IMR-90 (cell line): ENCODE measurements around the gene TCF7L2. TPM values are rescaled to one million over a fixed set of nuclear protein-coding genes. Genes with fewer than 3 reads are reported as not detected.

Experiments
- ATAC-seq: fragments of 200-7000 bp; cut with Tn5 transposase; 2 replicates; pipeline ENCODE4 v1.9.1; 2020; ENCODE audit warnings: low read depth, mild to moderate bottlenecking, moderate library complexity
- BruUV-seq: library from RNA; stranded (reverse); fragments of 400-500 nt; replicated peaks from 2 replicates; lab custom pipeline; 2021; lab: Mats Ljungman, UMichigan
- CTCF ChIA-PET: fragments of 300-600 bp; formaldehyde crosslinking; extraction: SDS; loops from one replicate; lab custom pipeline; 2021; ENCODE audit warnings: antibody characterized with exemption; lab: Yijun Ruan, JAX
- POLR2A ChIA-PET: fragments of 300-600 bp; sonication (Branson Sonifier 250); formaldehyde crosslinking; loops from one replicate; lab custom pipeline; 2022; ENCODE audit warnings: antibody characterized with exemption; ENCODE audit not compliant: unreplicated experiment; lab: Charles Lee
- DNase-seq: peaks from one replicate; pipeline ENCODE4 v3.0.0; 2013
- H2AFZ ChIP-seq: replicated peaks from 2 replicates; pipeline ENCODE3; 2013; ENCODE audit warnings: low read length, mild to moderate bottlenecking; ENCODE audit not compliant: poor library complexity
- H2AK5ac ChIP-seq: 2 replicates; pipeline ENCODE4 v1.6.1; 2013; ENCODE audit warnings: low read depth, low read length, inconsistent platforms
- H2AK9ac ChIP-seq: replicated peaks from 2 replicates; pipeline ENCODE3; 2013; ENCODE audit warnings: mild to moderate bottlenecking, low read depth, low read length, moderate library complexity; ENCODE audit not compliant: poor library complexity
- H2BK120ac ChIP-seq: 2 replicates; pipeline ENCODE4 v1.6.1; 2013; ENCODE audit warnings: low read depth, low read length, inconsistent platforms
- H2BK15ac ChIP-seq: 3 replicates; pipeline ENCODE4 v1.6.1; 2013; ENCODE audit warnings: low read depth, low read length, inconsistent platforms
- H2BK20ac ChIP-seq: 2 replicates; pipeline ENCODE4 v1.6.1; 2013; ENCODE audit warnings: low read depth, mild to moderate bottlenecking, inconsistent platforms, low read length, moderate library complexity
- H2BK5ac ChIP-seq: 2 replicates; pipeline ENCODE4 v1.6.1; 2013; ENCODE audit warnings: mild to moderate bottlenecking, low read depth, low read length, inconsistent platforms; ENCODE audit not compliant: poor library complexity, severe bottlenecking
- H3K14ac ChIP-seq: replicated peaks from 2 replicates; pipeline ENCODE4 v1.6.1; 2013; ENCODE audit warnings: low read depth, low read length, inconsistent platforms
- H3K18ac ChIP-seq: 2 replicates; pipeline ENCODE4 v1.6.1; 2013; ENCODE audit warnings: low read depth, low read length, control low read depth
- H3K23ac ChIP-seq: 2 replicates; pipeline ENCODE4 v1.6.1; 2013; ENCODE audit warnings: low read depth, low read length, inconsistent platforms
- H3K27ac ChIP-seq: 2 replicates; pipeline ENCODE4 v1.5.1; 2013; ENCODE audit warnings: mild to moderate bottlenecking, control low read depth, low read length; ENCODE audit not compliant: insufficient read depth
- H3K27me3 ChIP-seq: 2 replicates; pipeline ENCODE4 v1.6.1; 2013; ENCODE audit warnings: low read length; ENCODE audit not compliant: control insufficient read depth, insufficient read depth
- H3K36me3 ChIP-seq: 2 replicates; pipeline ENCODE4 v1.6.1; 2013; ENCODE audit warnings: low read length, mixed read lengths; ENCODE audit not compliant: control insufficient read depth, insufficient read depth
- H3K4ac ChIP-seq: 2 replicates; pipeline ENCODE4 v1.6.1; 2013; ENCODE audit warnings: low read depth, low read length, inconsistent platforms
- H3K4me1 ChIP-seq: 2 replicates; pipeline ENCODE4 v1.6.1; 2013; ENCODE audit warnings: low read length, mixed read lengths; ENCODE audit not compliant: control insufficient read depth, insufficient read depth
- H3K4me2 ChIP-seq: 2 replicates; pipeline ENCODE4 v1.6.1; 2013; ENCODE audit warnings: low read depth, mild to moderate bottlenecking, control low read depth, low read length, moderate library complexity
- H3K4me3 ChIP-seq: 2 replicates; pipeline ENCODE4 v1.5.1; 2013; ENCODE audit warnings: low read depth, mild to moderate bottlenecking, control low read depth, low read length, moderate library complexity; ENCODE audit not compliant: insufficient read depth
- H3K56ac ChIP-seq: 2 replicates; pipeline ENCODE4 v1.6.1; 2013; ENCODE audit warnings: low read length, inconsistent platforms; ENCODE audit not compliant: insufficient read depth; ENCODE audit errors: extremely low read depth
- H3K79me1 ChIP-seq, 2 experiments: 2 replicates each; pipeline ENCODE4 v1.6.1; 2013; ENCODE audit warnings: low read length in 2 of 2, inconsistent platforms in 1 of 2, low read depth in 1 of 2
- H3K9ac ChIP-seq: 2 replicates; pipeline ENCODE4 v1.6.1; 2013; ENCODE audit warnings: low read depth, low read length, control low read depth
- H3K9me1 ChIP-seq: 2 replicates; pipeline ENCODE4 v1.6.1; 2013; ENCODE audit warnings: low read length, inconsistent platforms; ENCODE audit not compliant: insufficient read depth
- H3K9me3 ChIP-seq: 2 replicates; pipeline ENCODE4 v1.6.1; 2013; ENCODE audit warnings: low read length; ENCODE audit not compliant: control insufficient read depth, insufficient read depth
- H4K20me1 ChIP-seq: 2 replicates; pipeline ENCODE4 v1.6.1; 2013; ENCODE audit warnings: low read length, inconsistent platforms; ENCODE audit not compliant: insufficient read depth
- H4K5ac ChIP-seq: 2 replicates; pipeline ENCODE4 v1.6.1; 2013; ENCODE audit warnings: mild to moderate bottlenecking, low read depth, low read length, control low read depth
- H4K8ac ChIP-seq, 2 experiments: 2 replicates each; pipeline ENCODE4 v1.6.1; 2013; ENCODE audit warnings: low read depth in 2 of 2, low read length in 2 of 2, control low read depth in 1 of 2, inconsistent platforms in 1 of 2
- H4K91ac ChIP-seq: 2 replicates; pipeline ENCODE4 v1.6.1; 2013; ENCODE audit warnings: low read depth, low read length, inconsistent platforms; ENCODE audit not compliant: insufficient read depth
- BHLHE40 ChIP-seq: fragments of 150-350 bp; IDR thresholded peaks from 2 replicates; pipeline ENCODE4 v1.6.1; 2016; ENCODE audit warnings: mild to moderate bottlenecking, low read depth, low read length
- CEBPB ChIP-seq: IDR thresholded peaks from 2 replicates; pipeline ENCODE4 v1.6.1; 2012; ENCODE audit warnings: low read depth, low read length, improper control_type of control experiment
- CHD1 ChIP-seq: IDR thresholded peaks from 2 replicates; pipeline ENCODE4 v1.6.1; 2012; ENCODE audit warnings: low read depth, low read length, improper control_type of control experiment
- CTCF ChIP-seq: conservative IDR thresholded peaks from 2 replicates; pipeline ENCODE4 v1.5.1; 2012; ENCODE audit warnings: mild to moderate bottlenecking, low read depth, low read length, improper control_type of control experiment
- ELK1 ChIP-seq: fragments of 150-350 bp; IDR thresholded peaks from 2 replicates; pipeline ENCODE4 v1.6.1; 2016; ENCODE audit warnings: low read depth, mild to moderate bottlenecking, low read length, moderate library complexity, borderline replicate concordance
- FOS ChIP-seq: fragments of 150-350 bp; IDR thresholded peaks from 2 replicates; pipeline ENCODE4 v1.6.1; 2016; ENCODE audit warnings: low read depth, low read length
- RCOR1 ChIP-seq: IDR thresholded peaks from 2 replicates; pipeline ENCODE4 v1.6.1; 2012; ENCODE audit warnings: mild to moderate bottlenecking, low read length, improper control_type of control experiment; ENCODE audit not compliant: insufficient replicate concordance
- RFX5 ChIP-seq: IDR thresholded peaks from 2 replicates; pipeline ENCODE4 v1.8.0; 2012; ENCODE audit warnings: low read depth, mild to moderate bottlenecking, low read length, moderate library complexity
- WGBS, 2 experiments: methylation state at CpG; one replicate each; pipeline versions ENCODE4 v1.1.5 to v1.1.7; 2013; ENCODE audit warnings: missing lambda C conversion rate in 2 of 2; ENCODE audit not compliant: insufficient read length in 1 of 2; ENCODE audit errors: extremely low coverage in 2 of 2; 5-methylcytosine and 5-hydroxymethylcytosine counted together
- dilution Hi-C: fragments of 300-500 bp; cut with HindIII; formaldehyde crosslinking; loops from one replicate; pipeline ENCODE4 v1.14.3; 2018; ENCODE audit warnings: low sequenced_read_pairs; ENCODE audit not compliant: unreplicated experiment
- in situ Hi-C: fragments of 300-500 bp; cut with MboI; formaldehyde crosslinking; loops from 3 replicates; pipeline ENCODE4 v1.14.3; 2019; ENCODE audit warnings: low sequenced_read_pairs, inconsistent platforms, mixed read lengths
- intact Hi-C: fragments of 100-400 bp; cut with micrococcal nuclease; formaldehyde crosslinking; loops from 2 replicates; pipeline ENCODE4 v1.10.0; 2022
- polyA plus RNA-seq, 3 experiments: library from polyadenylated mRNA; depleted of rRNA; stranded (reverse); fragments of >200 nt; gene quantifications; 2 replicates each; pipeline ENCODE4 v1.2.3, GENCODE V29; 2012; ENCODE audit warnings: low replicate concordance in 1 of 3
- total RNA-seq: library from RNA; depleted of rRNA; stranded (reverse); fragments of >200 nt; gene quantifications from 2 replicates; pipeline ENCODE4 v1.2.3, GENCODE V29; 2012

TCF7L2 gene
- total and polyA plus RNA-seq, 2 of the 4 experiments (the other 2 are of a cell fraction) = 1.3 to 12.2 TPM

GRCh38 chr10:113157441-113157840 is 207.4 kb downstream of the TCF7L2 start:
- peaks cover 59% of the 10 kb centered on the region for H3K36me3 ChIP-seq
- CTCF ChIA-PET = interaction anchor here (1.1 kb wide), 1 partner anchor 18 kb away, joined by 3 read pairs; no protein-coding TSS in a partner anchor
- H3K4me1 ChIP-seq = peaks cover 7% of the 10 kb centered on the region
- no peak overlapping the region for H2AK5ac ChIP-seq
- TF ChIP-seq CHD1 (no peak), BHLHE40 (no peak), CEBPB (no peak), FOS (no peak), ELK1 (no peak), RFX5 (no peak), CTCF (no peak), RCOR1 (no peak)
- no peak overlapping the region for H3K14ac ChIP-seq
- DNase-seq = no peak
- H3K18ac ChIP-seq = no peak overlapping the region
- dilution Hi-C loops = no loop called here
- H2BK120ac ChIP-seq = no peak overlapping the region
- POLR2A ChIA-PET = no interaction called here
- H3K4ac ChIP-seq = no peak overlapping the region
- no peak overlapping the region for H2BK20ac ChIP-seq
- no peaks in the 10 kb centered on the region for H3K9me3 ChIP-seq
- H4K5ac ChIP-seq = no peak overlapping the region
- H2AK9ac ChIP-seq = no peak overlapping the region
- H3K27me3 ChIP-seq = no peaks in the 10 kb centered on the region
- no peak overlapping the region for H3K9ac ChIP-seq
- H3K27ac ChIP-seq = no peak overlapping the region; the same call in 1 of the 2 replicates
- WGBS, 2 experiments = no CpG with 5 or more reads among the region's 7 CpGs
- in situ Hi-C loops = no loop called here
- H3K4me2 ChIP-seq = no peak overlapping the region
- 0 out of 2 replicates have a peak, but pooled peaks cover 7% of the 10 kb centered on the region for H4K20me1 ChIP-seq
- no peak overlapping the region for H4K8ac ChIP-seq
- peaks cover 11% of the 10 kb centered on the region for H3K9me1 ChIP-seq
- H3K4me3 ChIP-seq = no peak overlapping the region
- no peak for ATAC-seq
- intact Hi-C loops = no loop called here
- no peak overlapping the region for H4K91ac ChIP-seq
- no peak overlapping the region for H3K56ac ChIP-seq
- H2BK5ac ChIP-seq = no peak overlapping the region
- no TSS peak for BruUV-seq
- no peak overlapping the region for H3K23ac ChIP-seq
- H2AFZ ChIP-seq = no peak overlapping the region
- 0 out of 4 replicates have a peak, but pooled peaks cover 0 to 3% of the 10 kb centered on the region in 2 experiments for H3K79me1 ChIP-seq
- no peak overlapping the region for H2BK15ac ChIP-seq
